Adrenal gland (tissue), 12 donors: Measurements from ENCODE around the gene IRF4. TPM values are rescaled to one million over a fixed set of nuclear protein-coding genes. Genes with fewer than 3 reads are reported as not detected.

ENCODE experiments used
- DNase-seq, 7 donors: peaks; one replicate each; pipeline ENCODE4 v3.0.0-alpha.2; 2019 to 2020
- H3K27ac ChIP-seq, 5 donors: fragments of 200-600 bp; sonication (generic) in 4 of 5; 1 replicate in 3 of 5; 2 replicates in 2 of 5; pipeline versions ENCODE4 v1.5.1 to v1.8.0; 2016 to 2020; ENCODE audit warnings: mild to moderate bottlenecking in 1 of 5
- H3K27me3 ChIP-seq: fragments of 200-600 bp; 2 replicates; pipeline ENCODE4 v1.8.0; 2021
- H3K36me3 ChIP-seq, 2 donors: fragments of 200-600 bp; replicated peaks in 1 of 2; 1 replicate in 1 of 2; 2 replicates in 1 of 2; pipeline versions ENCODE4 v1.5.1 to v1.8.0; 2018 to 2022
- H3K4me1 ChIP-seq, 2 donors: fragments of 200-600 bp; replicated peaks in 1 of 2; 1 replicate in 1 of 2; 2 replicates in 1 of 2; pipeline versions ENCODE4 v1.5.1 to v1.8.0; 2018 to 2021
- H3K4me3 ChIP-seq, 4 donors: fragments of 200-600 bp; sonication (generic) in 3 of 4; one replicate each; pipeline ENCODE4 v1.5.1; 2016 to 2018
- H3K9me3 ChIP-seq, 3 donors: fragments of 200-600 bp; sonication (generic) in 1 of 3; replicated peaks in 1 of 3; 1 replicate in 2 of 3; 2 replicates in 1 of 3; pipeline versions ENCODE4 v1.5.1 to v1.8.0; 2016 to 2021
- POLR2A ChIP-seq, 2 donors: fragments of 450-650 bp; IDR thresholded peaks; one replicate each; pipeline ENCODE4 v1.6.1; 2017; ENCODE audit warnings: antibody characterized with exemption in 2 of 2, mild to moderate bottlenecking in 2 of 2, moderate library complexity in 1 of 2
- WGBS, 4 donors: extraction: QIAGEN DNeasy Blood & Tissue Kit in 2 of 4; methylation state at CpG; one replicate each; pipeline versions ENCODE4 v1.1.5 to v1.1.7; 2013 to 2017; 5-methylcytosine and 5-hydroxymethylcytosine counted together
- intact Hi-C, 2 donors: fragments of 100-400 bp; cut with DNase I; formaldehyde crosslinking; loops; one replicate each; pipeline versions ENCODE4 v1.14.1 to v1.15.0; 2022 to 2023
- polyA plus RNA-seq, 3 donors: library from polyadenylated mRNA; stranded (reverse); fragments of 200-250 nt in 2 of 3; fragments of 350-450 nt in 1 of 3; fragmentation: Illumina TruSeq in 1 of 3; extraction: RNeasy Lipid Tissue Mini Kit (QIAGEN cat#74804) in 1 of 3; gene quantifications; one replicate each; pipeline ENCODE4 v1.2.3, GENCODE V29; 2013 to 2014
- total RNA-seq, 9 donors: library from RNA; depleted of rRNA in 4 of 9; stranded (reverse); fragments of >200 nt in 4 of 9; fragments of 120-200 nt in 1 of 9; fragmentation: NEBNext Ultra II Directional in 1 of 9; extraction: Animal tissue kit (Norgen Biotek cat#: 25700) in 1 of 9; gene quantifications; one replicate each; pipeline versions ENCODE4 v1.1.0 to v1.2.4, GENCODE V29; 2013 to 2023
- TF ChIP-seq, protein P1 (sequence below), 6 experiments: fragments of 450-650 bp in 4 of 6; fragments of 200-600 bp in 2 of 6; sonication (generic) in 1 of 6; IDR thresholded peaks; 1 replicate in 5 of 6; 2 replicates in 1 of 6; pipeline versions ENCODE4 v1.5.1 to v1.8.0; 2016 to 2021; ENCODE audit warnings: antibody characterized with exemption in 6 of 6, mild to moderate bottlenecking in 2 of 6, moderate library complexity in 1 of 6
- donor health status: healthy with polysubstance abuse.
- donor health status: Bipolar disorder and iron deficiency.
- donor health status: DM: yes; HTN: yes; CAD: no.
- donor health status: DM: no; HTN: no; CAD: no.
- donor health status: DM: no; HTN: no; CAD: no.
- donor health status: DM: yes; HTN: yes; CAD: no.

IRF4 gene
- total and polyA plus RNA-seq, 12 donors: 0.06 to 1.5 (median 0.48) TPM; not detected in 1

DNA sequence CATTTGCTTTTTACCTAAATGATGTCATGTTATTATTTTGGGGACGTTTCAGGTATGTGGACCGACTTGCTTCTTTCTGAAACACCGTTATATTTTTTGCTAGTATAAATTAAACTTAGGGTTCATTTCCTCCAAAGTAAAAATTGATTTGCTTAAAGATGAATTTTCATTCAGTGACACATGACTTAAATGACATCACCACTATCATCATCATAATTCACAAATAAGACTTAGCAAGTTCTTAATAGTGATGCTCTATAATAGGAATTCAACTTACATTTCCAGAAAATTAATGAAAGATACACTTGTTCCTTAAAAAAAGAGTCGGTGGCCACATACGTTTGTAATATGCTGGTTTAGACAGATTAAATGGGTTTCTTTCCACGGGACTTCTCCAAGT lies 9.3 kb downstream of the IRF4 start:
- intact Hi-C loops: no loop called here

DNA sequence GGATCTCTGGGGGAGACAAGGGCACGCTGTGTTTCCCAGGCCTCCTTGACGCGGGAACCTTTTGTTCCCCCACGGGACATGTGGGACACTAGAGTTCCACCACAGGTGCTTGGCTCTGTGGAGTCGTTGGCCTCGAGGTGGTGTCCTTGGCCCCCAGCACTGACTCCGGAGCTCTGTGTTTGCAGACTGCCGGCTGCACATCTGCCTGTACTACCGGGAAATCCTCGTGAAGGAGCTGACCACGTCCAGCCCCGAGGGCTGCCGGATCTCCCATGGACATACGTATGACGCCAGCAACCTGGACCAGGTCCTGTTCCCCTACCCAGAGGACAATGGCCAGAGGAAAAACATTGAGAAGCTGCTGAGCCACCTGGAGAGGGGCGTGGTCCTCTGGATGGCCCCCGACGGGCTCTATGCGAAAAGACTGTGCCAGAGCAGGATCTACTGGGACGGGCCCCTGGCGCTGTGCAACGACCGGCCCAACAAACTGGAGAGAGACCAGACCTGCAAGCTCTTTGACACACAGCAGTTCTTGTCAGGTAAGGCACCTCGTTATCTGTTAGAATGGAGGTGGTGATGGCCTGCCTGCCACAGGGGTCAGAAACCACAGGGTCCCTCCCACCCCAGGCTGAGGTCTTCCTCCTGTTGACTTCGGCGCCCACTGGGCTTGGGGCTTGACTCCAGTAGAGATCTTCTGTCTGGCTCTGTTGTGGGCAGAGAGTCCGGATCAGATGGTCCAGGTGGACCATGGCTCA lies 9.9 kb downstream of the IRF4 start:
- Histone ChIP-seq H3K36me3 (no peaks in the 10 kb centered on the region), H3K4me1 (no peaks in the 10 kb centered on the region), H3K9me3 (no peaks in the 10 kb centered on the region), H3K4me3 (no peak overlapping the region), H3K27me3 (no peaks in the 10 kb centered on the region), H3K27ac (no peak overlapping the region)
- 65 to 89% (median 80%) methylated on average over 19 to 27 of the region's 27 CpGs for WGBS, 4 donors
- no peak for TF ChIP-seq POLR2A (IDR thresholded peaks at IDR 0.05)
- TF ChIP-seq, protein P1, sequence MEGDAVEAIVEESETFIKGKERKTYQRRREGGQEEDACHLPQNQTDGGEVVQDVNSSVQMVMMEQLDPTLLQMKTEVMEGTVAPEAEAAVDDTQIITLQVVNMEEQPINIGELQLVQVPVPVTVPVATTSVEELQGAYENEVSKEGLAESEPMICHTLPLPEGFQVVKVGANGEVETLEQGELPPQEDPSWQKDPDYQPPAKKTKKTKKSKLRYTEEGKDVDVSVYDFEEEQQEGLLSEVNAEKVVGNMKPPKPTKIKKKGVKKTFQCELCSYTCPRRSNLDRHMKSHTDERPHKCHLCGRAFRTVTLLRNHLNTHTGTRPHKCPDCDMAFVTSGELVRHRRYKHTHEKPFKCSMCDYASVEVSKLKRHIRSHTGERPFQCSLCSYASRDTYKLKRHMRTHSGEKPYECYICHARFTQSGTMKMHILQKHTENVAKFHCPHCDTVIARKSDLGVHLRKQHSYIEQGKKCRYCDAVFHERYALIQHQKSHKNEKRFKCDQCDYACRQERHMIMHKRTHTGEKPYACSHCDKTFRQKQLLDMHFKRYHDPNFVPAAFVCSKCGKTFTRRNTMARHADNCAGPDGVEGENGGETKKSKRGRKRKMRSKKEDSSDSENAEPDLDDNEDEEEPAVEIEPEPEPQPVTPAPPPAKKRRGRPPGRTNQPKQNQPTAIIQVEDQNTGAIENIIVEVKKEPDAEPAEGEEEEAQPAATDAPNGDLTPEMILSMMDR (IDR thresholded peaks at IDR 0.05): no peak
- no peak for DNase-seq
- intact Hi-C loops: no loop called here

More for the DNA sequence above, 9.3 kb downstream of the IRF4 start:
- no peak for DNase-seq
- no peaks in the 10 kb centered on the region for H3K4me1 ChIP-seq
- no peaks in the 10 kb centered on the region for H3K36me3 ChIP-seq
- WGBS, 4 donors: 81 to 83% (median 82%) methylated on average over 6 of the region's 6 CpGs
- no peaks in the 10 kb centered on the region for H3K27me3 ChIP-seq
- TF ChIP-seq, protein P1 (IDR thresholded peaks at IDR 0.05): no peak
- no peak for TF ChIP-seq POLR2A (IDR thresholded peaks at IDR 0.05)
- H3K9me3 ChIP-seq: no peaks in the 10 kb centered on the region
- no peak overlapping the region for H3K4me3 ChIP-seq
- H3K27ac ChIP-seq: no peak overlapping the region

DNA sequence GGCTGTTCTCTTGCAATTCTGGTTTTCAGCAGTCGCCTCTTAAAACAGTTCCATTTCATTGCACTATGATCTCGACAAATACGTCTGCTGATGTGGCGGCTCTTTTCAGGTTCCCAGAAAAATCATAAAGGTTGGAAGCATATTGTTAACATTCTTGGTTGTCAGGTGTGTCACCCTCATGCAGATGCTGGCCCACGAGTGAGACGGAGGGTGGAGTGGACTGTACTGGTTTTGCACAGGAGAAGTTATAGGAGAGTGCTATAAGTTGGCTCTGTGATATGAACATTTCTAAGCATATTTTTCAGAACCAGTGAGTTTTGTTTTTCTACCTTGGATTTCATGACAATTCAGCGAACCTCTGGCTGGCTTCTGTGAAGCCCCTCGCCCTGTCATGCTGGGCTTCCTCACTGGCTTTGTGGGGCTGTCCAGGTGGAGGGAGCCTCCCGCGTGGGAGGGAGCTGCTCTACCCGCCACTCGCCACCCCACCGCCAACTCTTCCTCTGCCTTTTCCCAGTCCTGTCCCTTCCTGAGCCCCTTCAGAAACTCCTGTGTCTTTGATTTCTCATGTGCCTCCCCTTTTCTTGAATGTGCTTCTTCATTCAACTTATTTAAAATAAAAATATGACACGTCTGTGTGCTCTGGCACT lies 10.6 kb downstream of the IRF4 start:
- no peak for DNase-seq
- intact Hi-C loops: no loop called here
- TF ChIP-seq, protein P1 (IDR thresholded peaks at IDR 0.05): no peak
- no peak for TF ChIP-seq POLR2A (IDR thresholded peaks at IDR 0.05)
- H3K27me3 ChIP-seq: no peaks in the 10 kb centered on the region
- no peaks in the 10 kb centered on the region for H3K36me3 ChIP-seq
- H3K4me3 ChIP-seq: no peak overlapping the region
- no peaks in the 10 kb centered on the region for H3K9me3 ChIP-seq
- WGBS, 4 donors: 84 to 89% (median 85%) methylated on average over 14 of the region's 14 CpGs
- no peaks in the 10 kb centered on the region for H3K4me1 ChIP-seq
- H3K27ac ChIP-seq: no peak overlapping the region

DNA sequence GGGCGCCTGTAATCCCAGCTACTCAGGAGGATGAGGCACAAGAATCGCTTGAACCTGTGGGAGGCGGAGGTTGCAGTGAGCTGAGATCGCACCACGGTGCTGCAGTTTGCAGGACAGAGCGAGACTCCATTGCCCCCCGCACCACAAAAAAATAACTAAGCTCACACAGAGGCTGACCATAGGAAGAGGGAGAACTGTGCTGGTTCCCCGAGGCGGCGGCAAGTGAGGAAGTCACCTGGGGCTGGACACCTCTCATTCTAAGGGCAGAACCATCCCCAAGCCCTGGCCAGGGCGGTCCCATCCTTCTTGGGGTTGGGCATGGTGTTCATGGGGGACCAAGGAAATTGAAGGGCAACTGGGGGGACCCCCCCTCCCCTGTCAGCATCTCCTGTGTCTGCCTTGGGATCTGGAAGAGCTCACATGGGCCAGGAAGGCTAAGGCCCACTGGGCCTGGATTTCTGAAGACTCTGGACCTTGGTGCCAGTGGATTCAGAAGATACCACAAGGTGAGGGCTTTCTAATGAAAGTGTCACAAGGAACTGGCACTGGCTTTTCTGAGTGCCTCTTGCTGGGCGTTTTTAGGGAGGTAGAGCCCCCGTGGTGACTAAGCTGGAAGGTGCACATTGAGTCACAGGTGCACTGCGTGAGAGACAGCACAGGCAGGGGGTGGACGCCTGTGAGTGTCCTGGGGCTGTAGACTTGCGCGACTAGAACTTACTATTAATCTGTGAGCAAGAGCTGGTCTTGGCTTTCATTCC lies 11.5 kb downstream of the IRF4 start:
- Histone ChIP-seq H3K36me3 (no peaks in the 10 kb centered on the region), H3K27ac (no peak overlapping the region), H3K4me3 (no peak overlapping the region), H3K4me1 (no peaks in the 10 kb centered on the region), H3K27me3 (no peaks in the 10 kb centered on the region), H3K9me3 (no peaks in the 10 kb centered on the region)
- no peak for TF ChIP-seq POLR2A (IDR thresholded peaks at IDR 0.05)
- TF ChIP-seq, protein P1 (IDR thresholded peaks at IDR 0.05): no peak
- WGBS, 4 donors: 76 to 85% (median 82%) methylated on average over 14 to 17 of the region's 17 CpGs
- no peak for DNase-seq
- intact Hi-C loops: no loop called here
